Naive thymus-derived CD4-positive, alpha-beta T cell (primary cell): ENCODE data around the gene KIRREL1. TPM values are rescaled to one million over a fixed set of nuclear protein-coding genes. Genes with fewer than 3 reads are reported as not detected.

Source experiments
- ATAC-seq: fragments of 150-1000 bp; cut with Tn5 transposase; 2 replicates; pipeline ENCODE4 v1.10.0; 2021; ENCODE audit warnings: mild to moderate bottlenecking, moderate library complexity
- CTCF ChIA-PET: fragments of 350-600 bp; sonication (Branson Sonifier 250); formaldehyde crosslinking; loops from one replicate; lab custom pipeline; 2021; ENCODE audit warnings: antibody characterized with exemption; lab: Charles Lee
- POLR2A ChIA-PET: fragments of 350-600 bp; sonication (Branson Sonifier 250); formaldehyde crosslinking; loops from one replicate; lab custom pipeline; 2021; ENCODE audit warnings: antibody characterized with exemption, inconsistent platforms; lab: Charles Lee
- DNase-seq, 9 donors: peaks; one replicate each; pipeline versions ENCODE4 v3.0.0 to v3.0.0-alpha.2; 2020 to 2022; ENCODE audit warnings: mixed read lengths in 1 of 9
- H3K27ac ChIP-seq: one replicate; pipeline ENCODE4 v1.7.0; 2013; ENCODE audit warnings: mild to moderate bottlenecking, low read depth, low read length, moderate library complexity
- H3K27me3 ChIP-seq, 2 donors: one replicate each; pipeline ENCODE4 v1.7.0; 2013; ENCODE audit warnings: low read length in 2 of 2, mild to moderate bottlenecking in 2 of 2, moderate library complexity in 2 of 2; ENCODE audit not compliant: control insufficient read depth in 2 of 2, insufficient read depth in 2 of 2
- H3K36me3 ChIP-seq, 3 experiments: 1 replicate in 2 of 3; 2 replicates in 1 of 3; pipeline ENCODE4 v1.7.0; 2013; ENCODE audit warnings: low read length in 3 of 3, mild to moderate bottlenecking in 3 of 3, moderate library complexity in 1 of 3; ENCODE audit not compliant: insufficient read depth in 3 of 3, control insufficient read depth in 2 of 3
- H3K4me1 ChIP-seq, 2 donors: one replicate each; pipeline ENCODE4 v1.7.0; 2013; ENCODE audit warnings: low read length in 2 of 2, mild to moderate bottlenecking in 2 of 2, moderate library complexity in 1 of 2; ENCODE audit not compliant: control insufficient read depth in 2 of 2, insufficient read depth in 2 of 2
- H3K4me3 ChIP-seq: 2 replicates; pipeline ENCODE4 v1.7.0; 2013; ENCODE audit warnings: mild to moderate bottlenecking, low read length
- H3K9me3 ChIP-seq, 3 experiments: 1 replicate in 2 of 3; 2 replicates in 1 of 3; pipeline ENCODE4 v1.7.0; 2013; ENCODE audit warnings: low read length in 3 of 3; ENCODE audit not compliant: control insufficient read depth in 2 of 3
- H3K27ac Mint-ChIP-seq, 9 donors: one replicate each; pipeline ENCODE4 v1.8.0; 2020 to 2022; ENCODE audit warnings: mixed read lengths in 9 of 9, mild to moderate bottlenecking in 8 of 9, moderate library complexity in 5 of 9, inconsistent platforms in 2 of 9
- H3K27me3 Mint-ChIP-seq, 5 donors: one replicate each; pipeline ENCODE4 v1.8.0; 2021 to 2022; ENCODE audit warnings: mixed read lengths in 5 of 5, mild to moderate bottlenecking in 1 of 5
- H3K36me3 Mint-ChIP-seq, 5 donors: one replicate each; pipeline ENCODE4 v1.8.0; 2020 to 2022; ENCODE audit warnings: mixed read lengths in 5 of 5, mild to moderate bottlenecking in 3 of 5, inconsistent platforms in 1 of 5
- H3K4me1 Mint-ChIP-seq, 7 donors: one replicate each; pipeline ENCODE4 v1.8.0; 2020 to 2022; ENCODE audit warnings: mixed read lengths in 7 of 7, mild to moderate bottlenecking in 3 of 7, inconsistent platforms in 1 of 7
- H3K4me3 Mint-ChIP-seq, 10 donors: one replicate each; pipeline ENCODE4 v1.8.0; 2020 to 2022; ENCODE audit warnings: mild to moderate bottlenecking in 10 of 10, mixed read lengths in 10 of 10, moderate library complexity in 6 of 10, inconsistent platforms in 2 of 10
- H3K9me3 Mint-ChIP-seq, 11 donors: one replicate each; pipeline ENCODE4 v1.8.0; 2020 to 2022; ENCODE audit warnings: mixed read lengths in 11 of 11, mild to moderate bottlenecking in 4 of 11, inconsistent platforms in 1 of 11, moderate library complexity in 1 of 11
- intact Hi-C, 2 donors: fragments of 100-400 bp; cut with micrococcal nuclease; formaldehyde crosslinking; loops; one replicate each; pipeline ENCODE4 v1.15.1; 2023
- polyA plus RNA-seq, 2 donors: library from polyadenylated mRNA; unstranded; fragments of 300-500 nt; fragmentation: Illumina TruSeq; gene quantifications; one replicate each; pipeline ENCODE4 v1.2.3, GENCODE V29; 2021
- total RNA-seq, 6 experiments: library from RNA in 5 of 6; stranded (reverse) in 5 of 6; gene quantifications; 1 replicate in 5 of 6; 2 replicates in 1 of 6; pipeline ENCODE4 v1.2.3 and lab custom pipeline; 2021 to 2026

KIRREL1 gene
- total and polyA plus RNA-seq, 7 experiments from 2014 or later: not detected

- DNase-seq (no peak), ATAC-seq (no peak)
- no peaks in the 10 kb centered on the region for H3K4me1 Mint-ChIP-seq
- peaks cover 10 to 25% (median 18%) of the 10 kb centered on the region in 5 donors for H3K27me3 Mint-ChIP-seq
- H3K36me3 Mint-ChIP-seq: no peaks in the 10 kb centered on the region
- CTCF ChIA-PET: no interaction called here
- intact Hi-C loops: no loop called here
- H3K27ac Mint-ChIP-seq: no peak overlapping the region
- no peak overlapping the region for H3K4me3 Mint-ChIP-seq
- POLR2A ChIA-PET: no interaction called here
- no peak overlapping the region for H3K27ac ChIP-seq
- no peaks in the 10 kb centered on the region for H3K27me3 ChIP-seq
- H3K4me3 ChIP-seq: no peak overlapping the region
- H3K36me3 ChIP-seq: no peaks in the 10 kb centered on the region
- no peaks in the 10 kb centered on the region for H3K9me3 ChIP-seq
- no peaks in the 10 kb centered on the region for H3K4me1 ChIP-seq
- H3K9me3 Mint-ChIP-seq: no peaks in the 10 kb centered on the region
Measured at GRCh38 chr1:158002022-158002630, 8.7 kb downstream of the KIRREL1 start.

GRCh38 chr1:158002631-158003405 is 9.4 kb downstream of the KIRREL1 start:
- ChIA-PET CTCF (no interaction called here), POLR2A (no interaction called here)
- no peak for ATAC-seq
- Histone ChIP-seq H3K36me3 (no peaks in the 10 kb centered on the region), H3K4me3 (no peak overlapping the region), H3K27me3 (no peaks in the 10 kb centered on the region), H3K4me1 (no peaks in the 10 kb centered on the region), H3K9me3 (no peaks in the 10 kb centered on the region), H3K27ac (no peak overlapping the region)
- Mint-ChIP-seq H3K9me3 (no peaks in the 10 kb centered on the region), H3K36me3 (no peaks in the 10 kb centered on the region), H3K4me1 (no peaks in the 10 kb centered on the region), H3K27ac (no peak overlapping the region), H3K27me3 (peaks cover 8 to 24% (median 18%) of the 10 kb centered on the region in 5 donors), H3K4me3 (no peak overlapping the region)
- intact Hi-C loops: no loop called here
- DNase-seq: no peak

GRCh38 chr1:158003406-158003800 is 10.0 kb downstream of the KIRREL1 start:
- DNase-seq (no peak), ATAC-seq (no peak)
- ChIA-PET POLR2A (no interaction called here), CTCF (no interaction called here)
- Histone ChIP-seq H3K4me1 (no peaks in the 10 kb centered on the region), H3K9me3 (no peaks in the 10 kb centered on the region), H3K4me3 (no peak overlapping the region), H3K36me3 (no peaks in the 10 kb centered on the region), H3K27ac (no peak overlapping the region), H3K27me3 (no peaks in the 10 kb centered on the region)
- intact Hi-C loops: no loop called here
- no peaks in the 10 kb centered on the region for H3K4me1 Mint-ChIP-seq
- H3K9me3 Mint-ChIP-seq: no peaks in the 10 kb centered on the region
- H3K36me3 Mint-ChIP-seq: no peaks in the 10 kb centered on the region
- no peak overlapping the region for H3K4me3 Mint-ChIP-seq
- H3K27me3 Mint-ChIP-seq: peaks cover 8 to 26% (median 15%) of the 10 kb centered on the region in 5 donors
- H3K27ac Mint-ChIP-seq: no peak overlapping the region

- no peak overlapping the region for H3K4me3 Mint-ChIP-seq
- no peak overlapping the region for H3K4me3 ChIP-seq
- ChIA-PET POLR2A (no interaction called here), CTCF (no interaction called here)
- H3K27ac ChIP-seq: no peak overlapping the region
- no peaks in the 10 kb centered on the region for H3K36me3 ChIP-seq
- no peaks in the 10 kb centered on the region for H3K9me3 ChIP-seq
- intact Hi-C loops: no loop called here
- ATAC-seq (no peak), DNase-seq (no peak)
- H3K9me3 Mint-ChIP-seq: no peaks in the 10 kb centered on the region
- H3K36me3 Mint-ChIP-seq: no peaks in the 10 kb centered on the region
- no peaks in the 10 kb centered on the region for H3K27me3 ChIP-seq
- no peaks in the 10 kb centered on the region for H3K4me1 ChIP-seq
- H3K27me3 Mint-ChIP-seq: peaks cover 0 to 27% (median 13%) of the 10 kb centered on the region in 5 donors
- H3K4me1 Mint-ChIP-seq: no peaks in the 10 kb centered on the region
- no peak overlapping the region for H3K27ac Mint-ChIP-seq
Measured at GRCh38 chr1:158005224-158005623, 11.8 kb downstream of the KIRREL1 start.

GRCh38 chr1:158007180-158007579 is 13.7 kb downstream of the KIRREL1 start:
- no peaks in the 10 kb centered on the region for H3K9me3 Mint-ChIP-seq
- intact Hi-C loops: no loop called here
- H3K27me3 Mint-ChIP-seq: peaks cover 0 to 25% (median 17%) of the 10 kb centered on the region in 5 donors
- CTCF ChIA-PET: no interaction called here
- DNase-seq: no peak
- H3K27ac Mint-ChIP-seq: no peak overlapping the region
- H3K4me1 ChIP-seq: no peaks in the 10 kb centered on the region
- H3K9me3 ChIP-seq: no peaks in the 10 kb centered on the region
- no peak overlapping the region for H3K4me3 Mint-ChIP-seq
- H3K36me3 Mint-ChIP-seq: no peaks in the 10 kb centered on the region
- POLR2A ChIA-PET: no interaction called here
- ATAC-seq: no peak
- no peak overlapping the region for H3K27ac ChIP-seq
- no peaks in the 10 kb centered on the region for H3K4me1 Mint-ChIP-seq
- no peaks in the 10 kb centered on the region for H3K27me3 ChIP-seq
- H3K36me3 ChIP-seq: no peaks in the 10 kb centered on the region
- no peak overlapping the region for H3K4me3 ChIP-seq

- CTCF ChIA-PET: no interaction called here
- intact Hi-C loops: no loop called here
Measured at GRCh38 chr1:158007667-158008386, 14.4 kb downstream of the KIRREL1 start.

More at GRCh38 chr1:158007667-158008386, 14.4 kb downstream of the KIRREL1 start:
- H3K36me3 ChIP-seq: no peaks in the 10 kb centered on the region
- no peaks in the 10 kb centered on the region for H3K9me3 ChIP-seq
- ATAC-seq (no peak), DNase-seq (no peak)
- H3K4me3 Mint-ChIP-seq: no peak overlapping the region
- H3K4me1 ChIP-seq: no peaks in the 10 kb centered on the region
- no peak overlapping the region for H3K27ac ChIP-seq
- no peaks in the 10 kb centered on the region for H3K9me3 Mint-ChIP-seq
- no peak overlapping the region for H3K4me3 ChIP-seq
- H3K36me3 Mint-ChIP-seq: no peaks in the 10 kb centered on the region
- peaks cover 0 to 25% (median 17%) of the 10 kb centered on the region in 5 donors for H3K27me3 Mint-ChIP-seq
- POLR2A ChIA-PET: no interaction called here
- H3K27me3 ChIP-seq: no peaks in the 10 kb centered on the region
- H3K27ac Mint-ChIP-seq: peak overlapping the region in 1 of 9 donors; percentile 34
- no peaks in the 10 kb centered on the region for H3K4me1 Mint-ChIP-seq
